GM12878 (cell line): ENCODE data around the gene SCARB2. TPM values are rescaled to one million over a fixed set of nuclear protein-coding genes. Genes with fewer than 3 reads are reported as not detected.

Experiments used
- BACH1 ChIP-seq: fragments of 450-650 bp; IDR thresholded peaks from 2 replicates; pipeline ENCODE4 v1.6.1; 2017; ENCODE audit warnings: mild to moderate bottlenecking, borderline replicate concordance
- BCL11A ChIP-seq: IDR thresholded peaks from 2 replicates; pipeline ENCODE4 v1.6.1; 2011; ENCODE audit warnings: low read depth, low read length
- BRCA1 ChIP-seq: IDR thresholded peaks from 2 replicates; pipeline ENCODE4 v1.6.1; 2011; ENCODE audit warnings: low read depth, low read length, improper control_type of control experiment
- CEBPB ChIP-seq, 2 experiments: fragments of 150-350 bp in 1 of 2; IDR thresholded peaks; 2 replicates each; pipeline ENCODE4 v1.6.1; 2012 to 2014; ENCODE audit warnings: low read depth in 2 of 2, low read length in 2 of 2, borderline replicate concordance in 1 of 2, inconsistent platforms in 1 of 2
- CEBPZ ChIP-seq: fragments of 150-350 bp; IDR thresholded peaks from 2 replicates; pipeline ENCODE4 v1.6.1; 2016; ENCODE audit warnings: low read depth, low read length
- E4F1 ChIP-seq: fragments of 450-650 bp; IDR thresholded peaks from 2 replicates; pipeline ENCODE4 v1.6.1; 2018; ENCODE audit warnings: borderline replicate concordance, mild to moderate bottlenecking; ENCODE audit not compliant: partially characterized antibody
- FOXM1 ChIP-seq: IDR thresholded peaks from 2 replicates; pipeline ENCODE4 v1.6.1; 2012; ENCODE audit warnings: low read depth, mild to moderate bottlenecking, inconsistent platforms, low read length, moderate library complexity
- HDAC6 ChIP-seq: fragments of 200-600 bp; sonication (generic); IDR thresholded peaks from one replicate; pipeline ENCODE4 v1.8.0; 2017; ENCODE audit warnings: antibody characterized with exemption; ENCODE audit not compliant: unreplicated experiment
- JUNB ChIP-seq: IDR thresholded peaks from 2 replicates; pipeline ENCODE4 v1.6.1; 2016; ENCODE audit warnings: antibody characterized with exemption, mild to moderate bottlenecking
- KLF5 ChIP-seq: fragments of 450-650 bp; IDR thresholded peaks from 2 replicates; pipeline ENCODE4 v1.6.1; 2014; ENCODE audit warnings: mild to moderate bottlenecking; ENCODE audit not compliant: partially characterized antibody
- MEF2A ChIP-seq: IDR thresholded peaks from 2 replicates; pipeline ENCODE4 v1.6.1; 2011; ENCODE audit warnings: low read depth, mild to moderate bottlenecking, low read length, moderate library complexity; ENCODE audit not compliant: insufficient read depth
- MYB ChIP-seq: fragments of 150-350 bp; IDR thresholded peaks from 2 replicates; pipeline ENCODE4 v1.6.1; 2014; ENCODE audit warnings: mild to moderate bottlenecking, low read depth, low read length, borderline replicate concordance
- NR2F1 ChIP-seq: fragments of 450-650 bp; conservative IDR thresholded peaks from 2 replicates; pipeline ENCODE4 v1.6.1; 2017; ENCODE audit warnings: mild to moderate bottlenecking
- NRF1 ChIP-seq: conservative IDR thresholded peaks from 2 replicates; pipeline ENCODE4 v1.6.1; 2011; ENCODE audit warnings: mild to moderate bottlenecking, low read depth, low read length, improper control_type of control experiment
- PBX3 ChIP-seq: IDR thresholded peaks from 2 replicates; pipeline ENCODE4 v1.6.1; 2011; ENCODE audit warnings: mild to moderate bottlenecking, low read depth, low read length, moderate library complexity; ENCODE audit not compliant: insufficient replicate concordance
- PML ChIP-seq: IDR thresholded peaks from 2 replicates; pipeline ENCODE4 v1.6.1; 2012; ENCODE audit warnings: low read length, inconsistent platforms
- POU2F2 ChIP-seq: IDR thresholded peaks from 3 replicates; pipeline ENCODE4 v1.6.1; 2011; ENCODE audit warnings: low read depth, mild to moderate bottlenecking, low read length, borderline replicate concordance
- SIX5 ChIP-seq: IDR thresholded peaks from 2 replicates; pipeline ENCODE4 v1.6.1; 2011; ENCODE audit warnings: mild to moderate bottlenecking, low read depth, low read length, moderate library complexity; ENCODE audit not compliant: severe bottlenecking
- SP1 ChIP-seq: IDR thresholded peaks from one replicate; pipeline ENCODE4 v1.6.1; 2011; ENCODE audit warnings: low read depth, low read length
- SUZ12 ChIP-seq: fragments of 200-600 bp; sonication (generic); IDR thresholded peaks from one replicate; pipeline ENCODE4 v1.6.1; 2018; ENCODE audit warnings: antibody characterized with exemption, mild to moderate bottlenecking; ENCODE audit not compliant: unreplicated experiment
- polyA plus RNA-seq, 11 experiments: library from polyadenylated mRNA; depleted of rRNA in 4 of 11; unstranded in 6 of 11; stranded (reverse) in 5 of 11; fragments of >200 nt; fragmentation: Nextera tagmentation in 4 of 11; fragmentation: Illumina TruSeq in 1 of 11; extraction: Ambion mirVana in 4 of 11; extraction: Trizol in 1 of 11; gene quantifications; 1 replicate in 1 of 11; 2 replicates in 10 of 11; pipeline versions ENCODE4 v1.2.1 to v1.2.3, GENCODE V29; 2011 to 2016; ENCODE audit warnings: inconsistent platforms in 2 of 11, missing spikeins in 2 of 11, low read depth in 1 of 11
- total RNA-seq, 4 experiments: library from RNA; depleted of rRNA in 3 of 4; stranded (reverse); fragments of >200 nt in 3 of 4; fragmentation: Illumina TruSeq in 1 of 4; extraction: Trizol in 1 of 4; gene quantifications; 2 replicates each; pipeline versions ENCODE4 v1.2.1 to v1.2.3, GENCODE V29; 2013 to 2021
- TF ChIP-seq, protein P1 (sequence below): IDR thresholded peaks from 2 replicates; pipeline ENCODE4 v1.6.1; 2012; ENCODE audit warnings: low read depth, low read length, improper control_type of control experiment

SCARB2 gene
- total and polyA plus RNA-seq, 10 of the 15 experiments (the other 5 are each of a cell fraction or from before 2014, with no cell fraction given), result 2.1 to 11.7 (median 9.5) TPM

DNA sequence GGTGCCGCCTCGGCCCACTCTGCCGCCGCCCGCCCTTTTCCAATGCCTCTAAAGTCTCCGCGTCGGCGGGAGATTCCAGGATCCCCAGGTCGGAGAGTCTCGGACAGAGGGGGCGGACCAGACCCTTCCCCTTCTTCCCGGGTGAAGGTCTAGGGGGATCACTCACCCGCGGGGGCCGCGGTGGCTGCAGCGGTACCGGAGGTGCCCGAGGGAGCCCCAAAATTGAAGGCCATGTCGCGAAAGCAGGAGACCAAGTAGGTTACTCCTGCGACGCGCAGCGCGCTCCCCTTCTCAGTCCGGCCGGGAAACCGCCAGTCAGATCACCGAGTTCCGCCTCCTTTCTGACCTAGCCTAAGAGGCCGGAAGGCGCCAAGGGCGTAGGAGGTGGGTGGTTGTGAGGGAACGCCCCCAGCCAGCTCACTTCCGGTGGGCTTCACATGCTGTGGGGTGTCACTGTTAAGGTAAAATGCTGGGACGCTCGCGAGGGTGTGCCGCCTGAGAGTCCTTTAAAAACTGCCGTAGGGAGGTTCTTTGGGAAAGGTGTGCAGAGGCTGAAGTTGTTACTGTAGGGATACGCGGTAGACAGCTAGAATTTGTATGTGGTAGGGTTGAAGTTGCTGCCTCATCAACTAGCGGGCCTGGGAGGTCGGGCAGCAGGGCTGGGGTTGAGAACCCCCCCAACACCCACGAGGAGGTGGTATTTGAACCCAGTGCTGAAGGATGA, 65.3 kb downstream of the SCARB2 start, which contains the start of gene NUP54 (continued):
- TF ChIP-seq MEF2A (peak; percentile 86), SUZ12 (no peak), MYB (no peak), NR2F1 (no peak; the same call in 1 of the 2 replicates), JUNB (peak; percentile 27; the same call in 1 of the 2 replicates), FOXM1 (0 out of 2 replicates have a peak, but pooled peaks have one; percentile 24), PML (peak; percentile 96), BRCA1 (no peak), KLF5 (peak; percentile 77), SP1 (peak; percentile 86), CEBPB (IDR thresholded peaks at IDR 0.05; ENCODE audit: borderline replicate concordance in 1 of 2, low read depth in 2 of 2, low read length in 2 of 2) (no peak), E4F1 (peak; percentile 90), POU2F2 (peak; percentile 81; the same call in 2 of the 3 replicates), BCL11A (no peak), CEBPZ (no peak), HDAC6 (no peak), NRF1 (0 out of 2 replicates have a peak, but pooled peaks have one; percentile 11), BACH1 (peak; percentile 63), PBX3 (no peak), SIX5 (peak; percentile 73)
- TF ChIP-seq, protein P1, sequence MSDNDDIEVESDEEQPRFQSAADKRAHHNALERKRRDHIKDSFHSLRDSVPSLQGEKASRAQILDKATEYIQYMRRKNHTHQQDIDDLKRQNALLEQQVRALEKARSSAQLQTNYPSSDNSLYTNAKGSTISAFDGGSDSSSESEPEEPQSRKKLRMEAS, result peak; percentile 86
